Nucleus accumbens (tissue), 56 donors: ENCODE measurements around the gene PCDH15.

ENCODE experiments used
- DNase-seq, 56 donors: peaks; one replicate each; lab custom pipeline; 2025; lab: John Stamatoyannopoulos, UW

PCDH15 gene

DNA sequence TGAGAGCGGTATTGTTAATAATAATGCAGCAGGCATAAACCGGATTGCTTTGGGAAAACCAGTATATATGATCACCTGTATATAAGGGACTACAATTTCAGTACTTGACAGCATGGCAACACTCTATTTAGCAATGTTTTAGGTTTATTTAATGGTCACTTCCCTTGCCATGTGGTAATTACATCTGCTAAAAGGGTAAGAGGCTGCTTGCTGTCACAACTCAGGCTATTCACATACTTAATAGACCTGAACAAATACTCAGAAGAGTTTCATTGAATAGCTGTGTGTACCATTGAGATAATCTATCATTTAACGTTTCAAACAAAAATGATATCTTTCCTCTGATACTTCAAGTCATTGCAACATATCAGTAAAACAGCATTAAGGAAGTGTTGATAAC is 90.1 kb downstream of the PCDH15 start:
- DNase-seq, result no peak

DNA sequence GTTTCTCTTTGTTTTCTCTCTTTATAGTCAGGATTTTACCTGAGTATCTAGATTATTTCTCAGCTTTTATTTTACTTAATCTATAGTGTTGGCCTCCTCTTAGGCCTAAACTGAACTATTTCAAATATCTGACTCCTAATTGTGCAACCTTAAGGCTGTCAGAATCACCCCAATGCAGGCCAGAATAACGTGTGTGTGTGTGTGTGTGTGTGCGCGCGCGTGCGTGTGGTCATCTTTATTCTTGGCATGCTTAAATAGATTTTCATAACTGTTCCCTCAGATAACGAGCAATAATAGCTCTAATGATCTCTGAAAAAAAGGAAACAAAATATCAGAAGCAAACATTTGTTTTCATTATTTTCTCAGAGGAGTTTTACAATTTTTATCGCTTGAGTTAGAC is 92.4 kb downstream of the PCDH15 start:
- no peak for DNase-seq

DNA sequence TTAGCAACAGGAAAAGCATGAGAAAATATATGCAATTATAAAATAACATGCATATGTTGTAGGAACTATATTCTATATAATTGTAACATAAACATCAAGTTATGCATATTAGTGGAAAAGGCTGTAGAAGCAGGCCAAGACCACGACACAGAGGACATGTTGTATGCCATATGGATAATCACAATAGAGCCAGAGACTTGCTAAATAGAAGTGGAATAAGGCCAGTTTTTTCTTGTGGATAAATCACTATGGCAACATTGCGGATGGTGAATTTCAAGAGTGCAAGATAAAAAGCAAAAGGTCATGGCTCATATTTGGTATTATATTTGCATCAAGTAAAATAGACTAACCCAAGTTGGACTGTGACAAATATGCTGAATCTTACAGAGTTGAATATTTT is 93.0 kb downstream of the PCDH15 start:
- no peak for DNase-seq

DNA sequence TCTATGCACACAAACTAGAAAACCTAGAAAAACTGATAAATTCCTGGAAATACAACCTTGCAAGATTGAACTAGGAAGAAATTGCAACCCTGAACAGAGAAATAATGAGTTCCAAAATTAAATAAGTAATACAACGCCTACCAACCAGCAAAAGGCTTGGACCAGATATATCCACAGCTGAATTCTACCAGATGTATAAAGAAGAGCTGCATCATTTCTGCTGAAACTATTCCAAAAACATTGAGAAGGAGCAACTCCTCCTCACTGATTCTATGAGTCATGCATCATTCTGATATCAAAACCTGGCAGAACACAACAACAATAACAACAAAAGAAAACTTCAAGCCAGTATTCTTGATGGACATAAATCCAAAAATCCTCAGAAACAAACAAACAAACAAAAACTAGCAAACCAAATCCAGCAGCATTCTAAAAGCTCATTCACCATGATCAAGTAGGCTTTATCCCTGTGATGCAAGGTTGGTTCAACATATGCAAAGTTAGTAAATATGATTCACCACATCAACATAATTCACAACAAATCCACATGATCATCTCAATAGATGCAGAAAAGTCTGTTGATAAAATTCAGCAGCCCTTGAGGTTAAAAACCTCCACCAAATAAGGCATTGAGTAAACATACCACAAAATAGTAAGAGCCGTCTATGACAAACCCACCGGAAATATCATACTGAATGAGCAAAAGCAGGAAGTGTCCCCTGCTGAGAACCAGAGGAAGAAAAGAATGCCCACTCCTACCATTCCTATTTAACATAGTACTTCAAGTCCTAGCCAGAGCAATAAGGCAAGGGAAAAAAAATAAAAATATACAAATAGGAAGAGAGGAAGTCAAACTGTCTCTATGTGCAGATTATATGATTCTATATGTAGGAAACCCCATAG is 98.2 kb downstream of the PCDH15 start:
- no peak for DNase-seq

DNA sequence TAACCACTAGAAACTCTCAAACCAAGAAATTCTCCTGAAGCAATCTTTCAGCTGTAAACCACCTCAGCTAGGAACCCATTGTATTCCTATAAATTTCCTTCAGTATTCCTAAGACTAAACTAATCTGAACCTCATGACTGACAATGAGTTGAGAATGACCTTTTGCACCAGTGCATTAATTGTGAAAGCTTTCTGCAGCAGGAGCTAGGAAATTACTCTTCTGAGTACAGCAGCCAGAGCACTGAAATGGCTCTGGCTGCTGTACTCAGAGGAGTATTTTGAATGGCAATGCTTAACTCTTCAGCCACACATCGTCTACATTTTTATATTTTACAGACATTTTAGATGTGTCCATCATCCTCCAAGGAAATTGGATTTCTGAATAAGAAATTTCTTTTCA is 109.7 kb downstream of the PCDH15 start:
- no peak for DNase-seq

DNA sequence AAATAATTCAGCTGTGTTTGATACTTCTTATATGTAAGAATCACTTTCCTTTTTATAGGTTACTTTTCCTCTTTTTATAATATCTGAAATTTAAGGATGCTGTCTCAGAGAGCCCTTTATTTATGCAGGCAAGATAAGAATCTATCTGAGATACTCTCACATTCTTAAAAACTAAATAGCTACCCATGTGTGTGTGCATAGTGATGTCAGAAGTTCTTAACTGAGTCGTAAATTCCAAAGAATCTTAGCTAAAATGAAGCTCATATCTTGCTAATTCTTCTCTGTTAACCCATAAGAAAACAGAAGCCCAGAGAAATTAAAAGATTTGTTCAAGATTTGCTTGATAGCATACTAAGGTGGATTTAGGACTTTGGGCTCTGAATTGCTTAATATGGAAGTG is 118.5 kb downstream of the PCDH15 start:
- no peak for DNase-seq

DNA sequence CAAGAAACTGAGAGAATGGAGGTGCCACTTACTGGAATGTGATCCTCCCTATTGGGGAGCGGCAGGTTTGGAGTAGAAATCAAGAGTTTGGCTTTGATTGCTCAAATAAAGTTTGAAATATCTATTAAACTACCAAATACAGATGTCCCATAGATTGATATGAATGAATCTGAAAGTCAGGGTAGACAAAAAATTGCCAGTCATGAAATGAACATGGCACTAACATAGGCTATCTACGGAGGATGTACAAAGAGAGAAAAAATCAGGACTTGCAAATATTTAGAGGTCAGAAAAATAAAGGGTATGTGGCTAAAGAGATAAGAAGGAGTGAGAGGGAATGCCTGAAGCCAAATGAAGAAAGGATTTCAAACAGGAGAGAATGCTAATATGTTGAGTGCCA is 119.9 kb downstream of the PCDH15 start:
- DNase-seq, result no peak

DNA sequence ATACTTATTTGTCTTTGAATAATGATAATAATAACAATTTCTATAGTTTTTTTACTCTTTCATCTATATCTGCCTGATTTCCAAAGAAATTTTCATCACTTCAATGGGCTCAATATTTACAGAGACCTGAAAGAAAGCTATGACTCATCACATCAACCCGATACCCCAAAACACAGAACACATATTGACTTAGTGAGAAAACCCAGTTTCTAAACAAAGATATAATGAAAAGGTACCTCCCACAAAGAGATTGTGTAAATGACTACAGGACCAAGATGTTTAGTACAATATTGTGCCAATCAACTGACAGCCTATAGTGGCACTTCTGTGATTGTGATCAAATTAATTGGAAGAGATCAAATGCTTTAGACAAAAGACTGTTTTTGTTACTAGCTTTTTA is 133.9 kb downstream of the PCDH15 start:
- no peak for DNase-seq

DNA sequence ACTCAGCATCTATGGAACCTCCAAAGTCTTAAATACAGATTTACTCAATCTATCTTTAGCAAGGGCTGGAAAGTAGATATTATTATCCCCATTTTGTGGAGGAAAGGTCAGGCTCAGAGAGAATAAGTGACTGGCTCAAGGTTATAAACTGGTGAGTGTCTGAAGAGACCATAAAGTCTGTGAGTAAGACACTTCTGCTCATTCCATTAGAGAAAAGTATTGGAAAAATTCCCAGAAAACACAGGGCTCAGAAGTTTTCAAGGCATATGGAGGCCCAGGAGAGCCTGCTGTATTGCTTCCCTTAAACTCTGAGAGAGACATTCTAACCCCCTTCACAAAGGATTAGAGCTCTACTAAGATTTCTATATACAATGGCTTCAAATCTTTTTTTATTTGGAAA is 134.8 kb downstream of the PCDH15 start:
- DNase-seq, result no peak

DNA sequence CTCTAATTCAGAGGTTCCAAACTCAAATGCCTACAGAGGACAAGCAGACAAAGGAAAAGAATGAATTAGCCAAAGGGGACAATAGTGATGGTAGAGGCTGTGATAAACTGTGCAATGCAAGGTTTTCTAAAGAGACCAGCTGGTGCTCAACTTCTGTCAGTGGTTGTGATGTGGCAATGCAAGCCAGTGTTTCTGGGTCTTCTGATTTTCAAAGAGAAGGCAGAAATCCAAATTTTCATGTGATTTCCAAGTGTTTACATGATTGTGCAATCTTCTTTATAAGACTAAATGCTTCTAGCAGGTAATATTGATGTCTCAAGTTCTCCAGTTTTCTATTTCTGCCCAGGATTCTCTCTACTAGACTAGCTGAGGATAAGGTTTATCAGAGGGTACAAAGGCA is 135.9 kb downstream of the PCDH15 start:
- DNase-seq, result no peak

DNA sequence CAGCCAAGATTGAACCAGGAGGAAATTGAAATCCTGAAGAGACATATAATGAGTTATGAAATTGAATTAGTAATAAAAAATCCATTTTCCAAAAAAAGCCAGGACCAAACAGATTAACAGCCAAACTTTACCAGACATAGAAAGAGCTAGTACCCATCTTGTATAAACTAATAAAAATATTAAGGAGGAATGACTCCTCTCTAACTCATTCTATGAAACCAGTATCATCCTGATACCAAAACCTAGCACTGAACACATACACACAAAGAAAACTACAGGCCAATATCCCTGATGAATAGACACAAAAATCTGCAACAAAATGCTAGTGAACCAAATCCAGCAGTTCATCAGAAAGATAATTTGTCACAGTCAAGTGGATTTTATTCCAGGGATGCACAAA is 140.6 kb downstream of the PCDH15 start:
- DNase-seq, result no peak

DNA sequence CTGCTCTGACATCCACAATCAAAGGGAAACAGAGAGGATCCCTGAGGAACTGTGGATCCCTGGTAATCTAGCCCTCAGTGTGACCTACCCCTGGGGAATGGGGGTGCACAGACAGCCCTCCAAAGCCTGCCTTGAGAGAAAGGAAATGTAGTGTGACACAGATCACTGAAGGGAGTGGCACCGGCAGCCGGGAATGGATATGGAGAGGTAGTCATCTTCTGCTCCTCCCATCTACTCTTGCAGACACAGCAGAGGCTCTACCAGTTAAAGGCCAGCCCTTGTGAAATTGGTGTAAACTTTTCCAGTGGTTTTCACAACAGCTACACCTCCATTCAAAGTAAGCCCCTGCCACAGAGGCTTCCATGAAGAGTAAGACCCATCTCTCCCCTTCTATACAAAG is 144.4 kb downstream of the PCDH15 start:
- DNase-seq, result no peak

DNA sequence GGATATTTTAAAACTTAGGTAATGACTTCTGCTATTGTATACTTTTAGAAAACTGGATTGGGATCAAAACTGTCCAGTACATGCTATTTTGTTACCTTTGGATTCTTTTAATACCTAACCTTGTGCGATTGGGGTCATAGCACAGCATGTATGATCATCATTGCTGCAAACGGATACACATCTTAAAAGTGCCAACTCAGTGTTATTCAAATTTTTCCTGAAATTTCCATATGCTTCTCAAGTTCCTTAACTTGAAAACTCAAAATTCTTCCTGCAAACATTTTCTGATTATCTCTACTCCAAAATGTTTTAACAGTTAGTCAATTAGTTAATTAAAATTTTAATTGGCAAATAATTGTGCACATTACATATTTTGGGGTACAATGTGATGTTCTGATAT is 147.5 kb downstream of the PCDH15 start:
- no peak for DNase-seq

DNA sequence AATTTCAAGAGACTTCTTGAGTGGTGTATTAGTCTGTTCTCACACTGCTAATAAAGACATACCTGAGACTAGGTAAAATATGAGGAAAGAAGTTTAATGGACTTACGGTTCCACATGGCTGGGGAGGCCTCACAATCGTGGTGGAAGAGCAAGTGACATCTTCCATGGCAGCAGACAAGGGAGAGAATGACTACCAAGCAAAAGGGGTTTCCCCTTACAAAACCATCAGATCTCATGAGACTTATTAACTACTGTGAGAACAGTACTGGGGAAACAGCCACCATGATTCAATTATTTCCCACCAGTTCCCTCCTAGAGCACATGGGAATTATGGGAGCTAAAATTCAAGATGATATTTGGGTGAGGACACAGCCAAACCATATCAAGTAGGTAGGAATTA is 150.5 kb downstream of the PCDH15 start:
- no peak for DNase-seq

DNA sequence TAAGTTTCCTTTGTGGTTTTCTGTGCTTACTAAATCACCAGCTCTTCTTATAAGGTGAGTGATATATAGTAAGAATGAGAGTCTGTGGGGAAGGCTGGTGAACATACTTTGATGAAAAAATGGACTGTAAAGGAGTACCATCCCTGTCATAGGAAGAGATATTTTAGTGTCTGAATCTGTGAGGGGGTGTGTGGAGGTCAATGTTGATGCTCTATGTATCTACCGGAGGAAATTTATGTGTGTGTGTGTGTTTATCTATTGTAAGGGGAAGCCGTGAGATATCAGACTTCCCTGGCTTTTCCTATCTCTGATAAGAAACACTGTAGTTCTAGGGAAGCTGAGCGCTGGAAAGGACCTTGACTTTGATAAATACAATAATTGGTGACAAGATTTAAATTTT is 179.0 kb downstream of the PCDH15 start:
- no peak for DNase-seq

DNA sequence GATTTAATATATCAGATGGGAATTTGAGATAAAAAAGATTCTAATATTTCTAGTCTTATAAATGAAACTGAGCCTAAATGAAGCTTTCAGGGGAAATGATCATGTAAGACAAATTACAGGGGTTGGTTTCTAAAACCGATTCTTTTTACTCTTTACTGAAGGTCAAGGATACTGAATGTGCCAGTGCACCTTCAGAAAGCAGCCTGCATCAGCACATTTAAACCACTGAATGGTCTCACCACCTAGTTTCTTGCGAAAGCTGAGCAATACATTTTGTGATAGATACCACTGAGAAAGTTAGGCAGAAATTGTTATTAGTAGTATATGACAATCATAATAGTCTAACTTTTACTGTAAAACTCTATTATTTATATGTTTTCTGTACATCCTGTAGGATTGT is 180.7 kb downstream of the PCDH15 start:
- DNase-seq, result no peak

DNA sequence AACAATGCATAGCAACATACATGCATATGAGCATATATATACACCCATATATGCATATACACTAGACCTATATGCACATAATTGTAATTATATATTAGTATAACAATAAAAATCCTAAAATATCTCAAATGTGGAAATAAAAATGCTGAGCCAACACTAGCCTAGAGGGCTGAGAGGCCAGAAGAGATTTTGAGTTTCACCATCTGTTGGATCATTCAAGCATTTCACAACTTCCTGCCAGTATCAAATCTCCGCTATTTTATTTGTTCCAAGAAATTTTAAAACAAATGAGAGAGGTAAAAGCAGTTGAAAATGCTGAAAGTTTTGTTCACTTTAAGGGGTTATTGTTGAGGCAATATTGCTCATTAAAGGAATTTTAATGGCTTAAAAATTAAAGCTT is 187.0 kb downstream of the PCDH15 start:
- DNase-seq, result no peak

DNA sequence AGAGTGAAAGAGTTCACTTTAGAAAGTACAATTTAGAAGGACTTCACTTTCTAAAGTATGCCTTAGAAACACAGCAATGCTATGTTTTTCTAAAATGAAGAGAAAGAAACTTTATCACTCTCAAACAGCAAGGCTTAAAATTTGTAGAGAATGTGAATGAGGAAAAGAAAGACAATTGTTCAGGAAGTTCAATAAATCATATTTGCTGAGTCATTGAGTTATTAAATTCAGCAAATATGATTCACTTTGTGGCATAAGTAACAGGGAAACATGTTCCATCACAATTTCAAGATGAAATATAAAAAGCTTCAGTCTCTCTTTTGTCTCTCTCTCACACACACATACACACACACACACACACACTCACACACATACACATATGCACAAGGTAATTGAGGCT is 187.9 kb downstream of the PCDH15 start:
- no peak for DNase-seq

DNA sequence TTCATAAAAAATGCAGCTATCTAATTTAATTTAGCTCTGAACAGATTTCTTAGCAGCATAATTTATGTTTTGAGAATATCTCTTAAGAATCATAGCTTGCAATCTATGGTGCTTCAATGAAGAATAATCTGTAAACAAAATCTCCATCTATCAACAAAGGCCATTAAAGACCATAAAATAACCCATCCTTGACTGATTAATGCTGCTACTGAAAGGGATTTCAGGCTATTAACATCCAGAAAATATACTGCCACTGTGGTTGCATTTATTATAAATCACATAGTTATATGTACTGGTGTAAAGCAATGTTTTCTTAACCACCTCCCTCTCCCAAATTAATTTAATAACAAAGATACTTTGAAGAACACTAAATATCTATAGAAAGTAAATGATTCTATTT is 191.6 kb downstream of the PCDH15 start:
- DNase-seq, result no peak

DNA sequence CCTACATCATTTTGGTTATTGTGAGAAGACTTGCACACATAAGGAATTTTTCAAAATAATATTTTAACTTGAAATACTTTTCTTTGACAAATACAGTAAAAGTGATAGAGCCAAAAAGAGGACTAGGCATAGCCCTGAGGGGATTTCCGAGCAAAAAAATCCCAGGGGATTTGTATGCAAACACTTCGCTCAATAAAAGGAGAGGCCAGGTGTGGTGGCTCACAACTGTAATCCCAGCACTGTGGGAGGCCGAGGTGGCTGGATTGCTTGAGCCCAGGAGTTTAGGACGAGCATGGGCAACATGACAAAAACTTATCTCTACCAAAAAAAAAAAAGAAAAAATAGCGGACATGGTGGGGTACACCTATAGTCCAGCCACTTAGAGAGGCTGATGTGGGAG is 193.0 kb downstream of the PCDH15 start:
- DNase-seq, result no peak

DNA sequence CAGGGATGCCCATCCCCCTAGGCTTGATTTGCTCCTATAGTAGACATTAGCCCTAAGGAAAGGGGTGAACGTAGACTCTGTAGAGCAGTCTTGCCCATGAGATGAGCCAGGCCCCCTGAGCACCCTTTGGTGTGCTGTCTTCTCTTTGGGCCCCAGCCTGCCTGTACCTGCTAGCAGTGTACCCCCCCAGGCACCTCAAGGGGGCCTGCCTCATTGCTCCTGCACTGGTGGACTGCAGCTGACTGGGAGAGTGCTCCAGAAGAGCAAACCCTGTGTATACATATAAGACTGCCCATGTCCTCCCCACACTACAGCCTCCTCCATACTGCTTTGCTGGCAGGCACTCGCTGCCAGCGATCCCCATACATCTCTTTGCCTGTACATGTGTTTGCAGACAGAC is 206.7 kb downstream of the PCDH15 start:
- no peak for DNase-seq

DNA sequence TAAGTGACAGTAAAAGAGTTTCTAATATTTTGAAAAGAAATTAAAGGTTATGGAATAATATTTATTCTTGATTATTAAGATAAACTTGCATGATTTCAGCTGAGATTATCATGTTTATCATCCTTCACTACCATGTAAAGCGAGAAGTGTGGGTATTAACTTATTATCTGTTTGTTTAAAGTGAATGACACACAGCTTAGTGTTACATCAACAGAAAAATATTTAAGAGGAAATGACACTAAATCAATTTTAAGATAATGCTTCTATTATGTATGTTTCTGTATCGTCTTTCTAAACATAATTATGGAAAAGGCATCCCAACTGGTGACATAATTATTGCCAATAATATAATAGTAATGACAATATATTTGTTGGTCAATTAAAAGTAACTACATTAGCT is 213.1 kb downstream of the PCDH15 start:
- DNase-seq, result no peak

DNA sequence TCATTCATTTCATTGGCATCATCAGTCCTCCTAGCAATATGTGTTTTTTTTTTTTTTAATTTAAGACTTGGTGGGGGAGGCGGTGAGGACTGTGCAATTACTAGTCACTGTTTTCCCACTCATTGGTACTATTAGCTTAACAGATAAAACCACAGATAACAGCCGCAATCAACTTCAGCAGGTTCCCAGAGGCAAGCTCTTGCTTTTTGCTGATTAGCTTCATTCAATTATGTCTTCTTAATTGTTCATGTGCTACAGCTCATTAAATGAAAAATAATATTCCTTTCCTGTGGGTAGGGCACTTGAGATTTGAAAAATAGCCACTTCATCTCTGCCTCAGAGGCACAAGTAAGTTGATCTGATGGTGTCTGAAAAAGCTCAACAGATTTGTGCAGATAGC is 215.5 kb downstream of the PCDH15 start:
- no peak for DNase-seq
